HEK293 (cell line): ENCODE measurements around the gene SHOX.

Experiments used
- ELK4 ChIP-seq: IDR thresholded peaks from 2 replicates; pipeline ENCODE4 v1.6.1; 2011; ENCODE audit warnings: mild to moderate bottlenecking, low read depth, low read length, borderline replicate concordance
- HOXA7 ChIP-seq: sonication (generic); formaldehyde crosslinking; IDR thresholded peaks from 2 replicates; pipeline ENCODE4 v1.8.1; 2022; ENCODE audit warnings: missing genetic modification reagents, borderline replicate concordance
- KLF10 ChIP-seq: fragments of 450-650 bp; IDR thresholded peaks from 2 replicates; pipeline ENCODE4 v1.5.1; 2018; ENCODE audit warnings: missing biosample characterization, mild to moderate bottlenecking, missing genetic modification characterization
- REST ChIP-seq: fragments of 450-650 bp; formaldehyde crosslinking; IDR thresholded peaks from 2 replicates; pipeline ENCODE4 v1.5.1; 2016; ENCODE audit warnings: missing biosample characterization, missing genetic modification characterization
- SALL2 ChIP-seq: fragments of 450-650 bp; formaldehyde crosslinking; IDR thresholded peaks from 2 replicates; pipeline ENCODE4 v1.5.0; 2017; ENCODE audit warnings: missing biosample characterization, mild to moderate bottlenecking, missing genetic modification characterization, borderline replicate concordance
- SETDB1 ChIP-seq: IDR thresholded peaks from one replicate; pipeline ENCODE4 v1.6.1; 2017; ENCODE audit warnings: mild to moderate bottlenecking, low read length, moderate library complexity, mixed read lengths; ENCODE audit not compliant: insufficient read length
- YY1 ChIP-seq: fragments of 450-650 bp; formaldehyde crosslinking; IDR thresholded peaks from 2 replicates; pipeline ENCODE4 v1.5.1; 2018; ENCODE audit warnings: missing biosample characterization, missing genetic modification characterization
- ZNF292 ChIP-seq: fragments of 450-650 bp; formaldehyde crosslinking; IDR thresholded peaks from 2 replicates; pipeline ENCODE4 v1.5.1; 2016; ENCODE audit warnings: low read depth, missing biosample characterization, missing genetic modification characterization, borderline replicate concordance
- ZNF768 ChIP-seq: fragments of 450-650 bp; formaldehyde crosslinking; IDR thresholded peaks from 2 replicates; pipeline ENCODE4 v1.5.1; 2018; ENCODE audit warnings: missing biosample characterization, mild to moderate bottlenecking, missing genetic modification characterization
- ZNF791 ChIP-seq: fragments of 450-650 bp; formaldehyde crosslinking; IDR thresholded peaks from 2 replicates; pipeline ENCODE4 v1.5.1; 2016; ENCODE audit warnings: missing biosample characterization, missing genetic modification characterization
- TF ChIP-seq, protein P1 (sequence below): fragments of 450-650 bp; formaldehyde crosslinking; IDR thresholded peaks from 2 replicates; pipeline ENCODE4 v1.5.1; 2016; ENCODE audit warnings: missing biosample characterization, missing genetic modification characterization
- TF ChIP-seq, protein P2 (sequence below): fragments of 450-650 bp; formaldehyde crosslinking; IDR thresholded peaks from 2 replicates; pipeline ENCODE4 v1.5.1; 2016; ENCODE audit warnings: missing biosample characterization, missing genetic modification characterization

GRCh38 chrX:652341-652741 is 21.8 kb downstream of the SHOX start:
- TF ChIP-seq, protein P1, sequence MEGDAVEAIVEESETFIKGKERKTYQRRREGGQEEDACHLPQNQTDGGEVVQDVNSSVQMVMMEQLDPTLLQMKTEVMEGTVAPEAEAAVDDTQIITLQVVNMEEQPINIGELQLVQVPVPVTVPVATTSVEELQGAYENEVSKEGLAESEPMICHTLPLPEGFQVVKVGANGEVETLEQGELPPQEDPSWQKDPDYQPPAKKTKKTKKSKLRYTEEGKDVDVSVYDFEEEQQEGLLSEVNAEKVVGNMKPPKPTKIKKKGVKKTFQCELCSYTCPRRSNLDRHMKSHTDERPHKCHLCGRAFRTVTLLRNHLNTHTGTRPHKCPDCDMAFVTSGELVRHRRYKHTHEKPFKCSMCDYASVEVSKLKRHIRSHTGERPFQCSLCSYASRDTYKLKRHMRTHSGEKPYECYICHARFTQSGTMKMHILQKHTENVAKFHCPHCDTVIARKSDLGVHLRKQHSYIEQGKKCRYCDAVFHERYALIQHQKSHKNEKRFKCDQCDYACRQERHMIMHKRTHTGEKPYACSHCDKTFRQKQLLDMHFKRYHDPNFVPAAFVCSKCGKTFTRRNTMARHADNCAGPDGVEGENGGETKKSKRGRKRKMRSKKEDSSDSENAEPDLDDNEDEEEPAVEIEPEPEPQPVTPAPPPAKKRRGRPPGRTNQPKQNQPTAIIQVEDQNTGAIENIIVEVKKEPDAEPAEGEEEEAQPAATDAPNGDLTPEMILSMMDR (tag by site-specific recombination) = no peak
- no peak for TF ChIP-seq YY1 (tag by site-specific recombination)
- no peak for TF ChIP-seq REST (tag by site-specific recombination)
- TF ChIP-seq ZNF292 (tag by site-specific recombination) = no peak
- no peak for TF ChIP-seq ELK4
- TF ChIP-seq SETDB1 = no peak
- TF ChIP-seq ZNF791 (tag by site-specific recombination) = no peak
- TF ChIP-seq, protein P2, sequence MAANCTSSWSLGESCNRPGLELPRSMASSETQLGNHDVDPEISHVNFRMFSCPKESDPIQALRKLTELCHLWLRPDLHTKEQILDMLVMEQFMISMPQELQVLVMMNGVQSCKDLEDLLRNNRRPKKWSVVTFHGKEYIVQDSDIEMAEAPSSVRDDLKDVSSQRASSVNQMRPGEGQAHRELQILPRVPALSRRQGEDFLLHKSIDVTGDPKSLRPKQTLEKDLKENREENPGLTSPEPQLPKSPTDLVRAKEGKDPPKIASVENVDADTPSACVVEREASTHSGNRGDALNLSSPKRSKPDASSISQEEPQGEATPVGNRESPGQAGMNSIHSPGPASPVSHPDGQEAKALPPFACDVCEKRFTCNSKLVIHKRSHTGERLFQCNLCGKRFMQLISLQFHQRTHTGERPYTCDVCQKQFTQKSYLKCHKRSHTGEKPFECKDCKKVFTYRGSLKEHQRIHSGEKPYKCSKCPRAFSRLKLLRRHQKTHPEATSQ (tag by site-specific recombination) = no peak
- no peak for TF ChIP-seq HOXA7 (CRISPR knock-in tag)
- TF ChIP-seq KLF10 (tag by site-specific recombination) = no peak
- no peak for TF ChIP-seq SALL2 (tag by site-specific recombination)
- no peak for TF ChIP-seq ZNF768 (tag by site-specific recombination)
